RCC 7860 (cell line): ENCODE measurements around the gene SCN4B.
"Not testable (repeated sequence)": the region's sequence is repeated elsewhere in the genome, so short reads cannot be mapped to it uniquely, and the experiment has no call there.

ENCODE experiments used
- DNase-seq: peaks from one replicate; pipeline ENCODE4 v3.0.0-alpha.2; 2015; ENCODE audit warnings: low spot score
- FAIRE-seq: peaks from 2 replicates; lab custom pipeline; 2012; peaks lifted over from hg19 to GRCh38; lab: Jason Lieb, UNC

Gene SCN4B, protein sequence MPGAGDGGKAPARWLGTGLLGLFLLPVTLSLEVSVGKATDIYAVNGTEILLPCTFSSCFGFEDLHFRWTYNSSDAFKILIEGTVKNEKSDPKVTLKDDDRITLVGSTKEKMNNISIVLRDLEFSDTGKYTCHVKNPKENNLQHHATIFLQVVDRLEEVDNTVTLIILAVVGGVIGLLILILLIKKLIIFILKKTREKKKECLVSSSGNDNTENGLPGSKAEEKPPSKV

DNA sequence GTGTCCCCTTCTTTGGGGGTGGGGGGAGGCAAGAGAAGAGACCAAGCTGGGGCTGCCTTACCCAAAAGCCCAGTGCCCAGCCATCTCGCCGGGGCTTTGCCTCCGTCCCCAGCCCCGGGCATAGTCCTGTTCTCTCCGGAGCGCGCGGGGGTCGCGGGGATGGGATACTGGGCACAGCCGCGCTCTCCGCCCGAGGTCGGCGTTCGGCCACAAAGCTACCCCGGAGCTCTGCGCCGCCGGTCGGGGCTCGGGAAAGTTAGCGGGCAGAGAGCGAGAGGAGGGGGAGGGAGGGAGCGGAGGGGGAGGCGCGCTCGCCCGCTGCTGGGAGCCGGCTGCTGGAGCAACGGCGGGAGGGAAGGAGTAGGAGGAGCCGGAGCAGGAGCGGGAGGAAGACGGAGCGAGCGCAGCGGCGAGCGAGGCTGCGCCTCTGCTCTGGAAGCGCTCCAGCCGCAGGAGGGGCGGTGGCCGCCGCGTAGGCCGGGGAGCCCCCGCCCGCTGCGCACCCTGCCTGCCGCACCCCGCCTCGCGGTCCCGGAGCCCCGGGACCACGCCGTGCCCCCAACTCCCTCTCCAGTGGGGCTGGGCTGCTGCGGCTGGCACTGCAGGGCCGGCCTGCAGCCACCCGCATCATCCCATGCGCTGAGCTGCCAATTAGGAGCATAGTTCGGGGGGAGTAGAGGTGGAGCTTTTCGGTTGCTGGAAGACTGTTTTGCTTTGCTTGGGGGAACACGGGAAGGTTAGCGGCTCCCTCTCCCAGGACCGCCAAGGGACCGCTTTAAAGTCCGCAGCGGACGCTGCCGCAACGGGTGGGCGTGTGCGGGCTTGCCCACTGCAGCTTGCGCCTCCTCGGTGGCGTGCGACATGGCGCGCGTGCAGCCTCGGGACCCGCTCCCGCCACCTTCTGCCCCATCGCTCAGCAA, at the start of gene SCN4B:
TSS of gene SCN4B (minus strand) at position 272 of the 920 bp plus-strand sequence. CDS start at position 122, 150 bp downstream.
- no peak for DNase-seq
- no peak for FAIRE-seq

DNA sequence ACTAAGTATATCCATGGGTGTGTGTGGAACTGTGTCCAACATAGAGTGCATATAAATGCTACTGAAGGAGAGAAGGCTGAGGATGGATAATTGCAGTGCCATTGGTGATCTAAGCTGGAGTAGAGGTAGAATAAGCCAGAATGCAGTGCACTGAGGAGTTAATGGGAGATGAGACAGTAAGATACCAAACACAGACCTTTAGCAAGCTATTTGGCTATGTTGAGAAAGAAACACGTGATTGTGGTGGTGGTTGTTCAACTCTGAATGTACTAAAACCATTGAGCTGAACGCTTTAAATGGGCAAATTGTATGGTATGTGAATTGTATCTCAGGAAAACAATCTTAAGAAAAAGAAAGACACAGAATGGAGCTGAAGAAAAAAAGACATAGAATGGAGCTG, 49.3 kb upstream of the SCN4B start:
- no peak for FAIRE-seq

DNA sequence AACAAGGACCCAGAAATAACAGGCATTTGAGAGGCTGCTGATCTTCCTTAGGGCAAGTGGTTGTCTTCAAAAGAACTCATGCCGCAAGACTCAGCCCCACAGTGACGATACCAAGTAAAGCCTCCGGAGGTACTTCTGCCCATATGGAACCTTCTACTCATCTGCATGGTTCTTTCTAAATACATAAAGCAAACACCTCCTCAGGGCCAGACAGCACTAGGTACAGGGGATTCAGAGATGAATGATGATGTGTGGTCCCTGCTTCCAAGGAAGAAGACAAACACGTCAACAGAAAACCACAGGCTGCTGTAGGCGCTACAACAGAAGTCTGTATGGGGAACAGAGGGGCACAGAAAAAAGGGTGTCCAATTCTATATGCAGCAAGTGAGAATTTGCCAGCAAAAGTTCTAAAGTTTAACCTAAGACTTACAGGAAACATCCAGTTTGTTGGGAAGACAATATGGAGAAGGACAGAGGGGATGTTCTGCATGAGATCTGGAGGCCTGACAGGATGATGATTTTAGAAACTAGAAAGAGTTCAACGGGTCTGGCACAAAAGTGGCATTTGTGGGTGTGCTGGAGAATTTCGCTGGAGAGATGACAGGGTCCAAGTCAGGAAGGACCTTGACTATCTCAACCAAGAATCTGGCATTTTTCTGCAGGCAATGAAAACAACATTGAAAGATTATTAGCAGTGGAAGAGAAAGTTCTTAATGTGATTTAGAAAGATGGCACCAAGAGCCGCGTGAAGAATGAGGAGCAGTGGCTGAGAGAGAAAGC, 48.5 kb upstream of the SCN4B start:
- DNase-seq (no peak), FAIRE-seq (no peak)

More for the DNA sequence above, 49.3 kb upstream of the SCN4B start:
- no peak for DNase-seq

DNA sequence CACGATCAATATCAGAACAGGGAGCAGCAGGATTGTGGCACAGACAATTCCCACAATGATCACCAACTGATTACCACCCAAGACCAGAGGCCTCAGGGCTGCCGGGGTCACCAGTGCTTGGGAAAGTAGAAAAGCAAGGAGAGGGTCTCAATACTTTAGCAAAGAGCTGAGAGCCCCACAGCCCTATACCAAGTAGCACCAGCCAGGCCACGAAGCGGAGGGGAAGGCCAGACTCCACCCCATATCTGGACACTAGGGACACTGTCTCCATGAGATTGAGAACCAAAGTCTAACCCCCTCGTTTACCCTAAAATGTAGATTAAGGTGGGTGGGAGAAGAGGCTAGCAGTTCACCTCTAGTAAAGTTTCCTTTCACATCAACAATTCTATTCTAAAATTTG, 47.9 kb upstream of the SCN4B start:
- FAIRE-seq (no peak), DNase-seq (no peak)

DNA sequence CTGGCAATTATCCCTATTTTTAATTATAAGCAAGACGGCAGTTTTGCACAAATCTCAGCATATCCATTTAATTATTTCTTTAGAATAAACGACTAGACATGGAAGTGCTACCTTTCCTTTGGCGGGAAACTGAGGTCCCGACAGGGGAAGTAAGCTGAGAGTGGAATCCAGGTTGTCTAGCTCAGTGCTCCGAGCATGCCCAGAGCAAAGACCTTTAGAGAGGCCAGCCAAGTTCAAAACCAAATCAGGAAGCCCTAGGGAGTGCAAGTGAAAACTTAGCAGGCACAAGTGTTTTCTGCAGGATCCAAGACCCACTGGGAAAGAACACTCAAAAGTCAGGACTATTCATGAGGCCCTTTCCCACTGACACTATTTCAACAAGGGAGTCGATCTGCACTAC, 46.5 kb upstream of the SCN4B start:
- no peak for FAIRE-seq
- no peak for DNase-seq

DNA sequence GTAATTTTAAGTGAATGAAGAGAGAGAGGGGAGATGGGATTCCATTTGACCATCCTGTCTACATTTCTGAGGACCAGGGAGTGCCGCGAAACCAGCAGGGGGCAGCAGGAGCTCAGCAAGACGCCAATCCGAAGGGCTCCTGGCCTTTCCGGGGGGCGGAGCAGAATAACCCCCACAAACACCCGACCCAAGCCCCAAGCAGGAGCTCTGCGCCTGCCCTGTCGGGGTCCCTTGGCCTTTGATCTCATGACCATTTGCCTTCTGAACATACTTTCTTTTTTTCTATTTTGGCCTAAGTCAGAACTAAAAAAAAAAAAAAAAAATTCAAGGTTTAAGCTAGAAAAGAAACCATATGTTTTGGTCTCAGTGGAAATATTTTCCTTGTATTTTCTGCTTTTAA, 45.7 kb upstream of the SCN4B start:
- DNase-seq (peak; percentile 8), FAIRE-seq (no peak)

DNA sequence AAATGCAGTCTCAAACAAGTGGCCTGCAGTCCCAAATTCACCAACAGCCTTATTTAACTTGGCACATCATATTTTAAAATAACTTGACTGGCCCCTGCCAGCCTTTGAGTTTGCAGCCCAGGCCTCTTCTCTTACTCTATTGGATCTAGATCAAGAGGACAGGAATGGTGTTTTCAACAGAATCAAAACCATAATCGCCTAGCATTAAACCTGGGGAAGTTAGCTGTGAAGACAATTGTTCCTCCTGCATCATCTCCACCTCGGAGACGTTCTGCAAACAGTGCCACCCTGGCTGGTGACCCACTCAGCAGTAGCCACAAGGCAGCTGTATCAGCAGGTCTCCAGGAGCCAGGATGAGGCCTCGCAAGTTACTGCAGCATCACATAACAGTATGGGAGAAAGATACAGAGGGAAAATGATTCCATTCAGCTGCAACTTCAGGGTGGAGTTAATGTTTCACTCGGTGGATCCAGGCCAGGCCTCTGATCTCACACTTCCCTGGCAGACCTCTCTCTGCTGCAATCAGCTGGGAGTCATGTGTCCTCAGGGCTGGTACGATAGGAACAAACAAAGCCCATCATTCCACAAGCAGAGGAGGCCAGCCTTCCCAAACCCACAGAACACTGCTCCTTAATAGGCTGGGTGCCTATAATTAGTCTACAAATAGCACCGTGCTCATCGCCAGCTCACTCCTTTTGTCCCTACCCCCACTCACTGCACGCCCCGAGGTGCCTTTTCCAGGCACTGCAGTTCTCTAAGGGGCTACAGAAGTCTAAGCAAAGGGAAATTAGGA, 42.4 kb upstream of the SCN4B start:
- DNase-seq (peak; percentile 69), FAIRE-seq (peak; percentile 62)

DNA sequence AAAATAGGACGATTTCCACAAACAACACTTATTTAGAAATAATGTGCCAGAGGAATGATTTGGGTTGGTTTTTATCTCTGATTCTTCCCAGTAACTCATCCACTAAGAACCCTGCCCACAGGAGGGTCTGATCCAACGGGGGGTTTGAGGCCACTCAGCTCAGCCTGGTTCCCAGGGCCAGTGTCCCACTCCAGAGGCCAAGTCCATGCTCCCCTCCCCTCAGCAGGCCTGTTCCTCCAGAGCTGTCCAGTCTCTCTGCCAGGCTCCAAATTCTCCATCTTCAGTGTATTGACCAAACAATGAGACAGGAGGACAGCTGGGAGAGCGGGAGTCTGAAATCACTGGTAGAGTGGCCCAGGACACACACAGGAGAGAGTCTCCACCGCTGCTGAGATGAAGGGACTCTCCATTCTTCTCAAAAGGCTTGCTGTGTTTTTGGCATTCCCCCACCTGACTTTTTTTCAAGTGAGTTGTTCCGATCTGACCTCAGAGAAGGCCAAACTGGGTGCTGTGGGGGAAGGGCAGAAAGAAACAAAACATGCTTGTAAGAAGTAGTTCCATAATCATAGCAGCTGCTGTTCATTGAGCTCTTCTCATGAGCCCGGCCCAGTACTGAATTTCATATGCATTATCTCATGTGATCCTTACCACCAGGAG, 41.4 kb upstream of the SCN4B start:
- FAIRE-seq (no peak), DNase-seq (no peak)

DNA sequence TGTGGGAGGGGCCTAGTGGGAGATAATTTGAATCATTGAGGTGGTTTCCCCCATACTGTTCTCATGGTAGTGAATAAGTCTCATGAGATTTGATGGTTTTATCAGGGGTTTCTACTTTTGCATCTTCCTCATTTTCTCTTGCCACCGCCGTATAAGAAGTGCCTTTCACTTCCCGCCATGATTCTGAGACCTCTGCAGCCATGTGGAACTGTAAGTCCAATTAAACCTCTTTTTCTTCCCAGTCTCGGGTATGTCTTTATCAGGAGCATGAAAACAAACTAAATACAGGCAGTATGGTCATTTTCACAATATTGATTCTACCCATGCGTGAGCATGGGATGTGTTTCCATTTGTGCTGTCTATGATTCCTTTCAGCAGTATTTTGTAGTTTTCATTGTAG, 40.2 kb upstream of the SCN4B start:
- FAIRE-seq, DNase-seq: not testable (repeated sequence)

DNA sequence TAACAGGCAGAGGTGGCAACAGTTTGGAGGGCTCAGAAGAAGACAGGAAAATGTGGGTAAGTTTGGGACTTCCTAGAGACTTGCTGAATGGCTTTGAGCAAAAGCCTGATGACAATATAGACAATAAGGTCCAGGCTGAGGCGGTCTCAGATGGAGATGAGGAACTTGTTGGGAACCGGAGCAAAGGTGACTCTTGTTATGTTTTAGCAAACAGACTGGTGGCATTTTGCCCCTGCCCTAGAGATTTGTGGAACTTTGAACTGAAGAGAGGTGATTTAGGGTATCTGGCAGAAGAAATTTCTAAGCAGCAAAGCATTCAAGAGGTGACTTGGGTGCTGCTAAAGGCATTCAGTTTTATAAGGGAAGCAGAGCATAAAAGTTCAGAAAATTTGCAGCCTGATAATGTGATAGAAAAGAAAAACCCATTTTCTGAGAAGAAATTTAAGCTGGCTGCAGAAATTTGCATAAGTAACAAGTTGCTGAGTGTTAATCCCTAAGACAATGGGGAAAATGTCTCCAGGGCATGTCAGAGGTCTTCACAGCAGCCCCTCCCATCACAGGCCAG, 38.4 kb upstream of the SCN4B start:
- not testable (repeated sequence) for FAIRE-seq, DNase-seq

DNA sequence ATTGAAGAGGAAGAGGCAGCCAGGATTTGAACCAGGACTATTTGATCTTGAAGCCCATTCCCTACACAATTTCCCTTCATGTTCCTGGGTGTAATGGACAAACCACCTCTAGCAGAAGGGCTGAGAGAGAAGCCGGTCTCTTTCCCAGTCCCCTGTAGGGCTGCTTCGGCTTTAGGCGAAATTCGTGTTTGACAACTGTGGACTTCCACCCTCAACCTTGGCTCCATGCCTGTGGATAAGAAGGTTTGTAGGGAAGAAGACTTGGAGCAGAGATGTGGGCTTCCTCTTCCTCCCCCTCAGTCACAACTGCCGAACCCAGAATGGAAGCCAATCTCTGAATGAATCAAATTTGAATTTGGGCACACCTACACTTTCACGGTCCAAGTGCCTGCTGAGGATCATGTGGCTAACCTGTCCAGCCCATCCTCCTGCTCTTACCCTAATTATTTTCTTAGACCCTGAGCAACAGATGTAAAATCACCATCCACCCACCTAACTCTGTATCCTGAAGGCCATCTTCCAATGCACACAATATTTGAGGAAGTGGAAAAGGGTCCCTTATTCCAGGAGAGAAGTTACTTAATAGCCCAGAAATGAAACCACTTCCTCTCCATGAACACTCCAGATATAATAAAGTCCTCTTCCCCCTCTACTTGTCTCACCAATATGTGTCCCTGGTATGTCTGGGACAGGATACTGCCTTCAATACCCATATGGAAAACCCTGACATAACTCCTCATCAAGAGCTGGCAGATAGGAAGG, 33.9 kb upstream of the SCN4B start:
- FAIRE-seq (no peak), DNase-seq (no peak)

DNA sequence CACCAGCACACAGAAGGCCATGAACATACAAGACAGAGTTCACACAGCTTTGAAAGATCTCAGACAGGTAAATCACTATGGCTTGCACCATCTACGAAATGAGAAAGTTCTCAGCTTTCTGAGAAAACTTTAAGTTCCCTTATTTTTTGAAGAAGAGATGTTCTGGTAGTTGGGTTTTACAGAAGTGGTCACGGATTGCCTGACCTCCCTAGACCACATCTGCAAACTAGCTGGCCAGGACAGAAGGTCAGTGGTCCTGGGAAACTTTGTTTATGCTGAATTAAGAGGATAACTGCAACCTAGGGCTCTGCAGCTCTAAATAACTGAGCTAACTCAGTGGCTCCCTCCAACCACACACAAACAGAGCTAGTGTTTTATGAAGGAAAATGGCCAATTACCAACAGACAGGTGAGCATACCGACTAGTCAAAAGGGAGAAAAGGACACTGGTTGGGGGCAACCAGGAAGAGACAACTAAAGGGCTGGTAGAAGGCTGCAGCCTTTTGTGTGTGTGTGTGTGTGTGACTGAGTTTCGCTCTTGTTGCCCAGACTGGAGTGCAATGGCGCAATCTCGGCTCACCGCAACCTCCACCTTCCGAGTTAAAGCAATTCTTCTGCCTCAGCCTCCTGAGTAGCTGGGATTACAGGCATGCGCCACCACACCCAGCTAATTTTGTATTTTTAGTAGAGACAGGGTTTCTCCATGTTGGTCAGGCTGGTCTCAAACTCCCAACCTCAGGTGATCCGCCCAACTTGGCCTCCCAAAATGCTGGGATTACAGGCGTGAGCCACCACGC, 32.4 kb upstream of the SCN4B start:
- no peak for DNase-seq

DNA sequence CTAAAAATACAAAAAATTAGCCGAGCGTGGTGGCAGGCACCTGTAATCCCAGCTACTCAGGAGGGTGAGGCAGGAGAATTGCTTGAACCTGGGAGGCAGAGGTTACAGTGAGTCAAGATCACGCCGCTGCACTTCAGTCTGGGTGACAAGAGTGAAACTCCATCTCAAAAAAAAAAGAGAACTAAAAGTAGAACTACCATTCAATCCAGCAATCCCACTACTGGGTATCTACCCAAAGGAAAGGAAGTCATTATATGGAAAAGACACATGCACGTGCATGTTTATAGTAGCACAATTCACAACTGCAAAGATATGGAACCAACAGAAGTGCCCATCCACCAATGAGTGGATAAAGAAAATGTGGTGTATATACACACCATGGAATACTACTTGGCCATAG, 31.1 kb upstream of the SCN4B start:
- not testable (repeated sequence) for DNase-seq, FAIRE-seq

More for the DNA sequence above, 32.4 kb upstream of the SCN4B start:
- no peak for FAIRE-seq

DNA sequence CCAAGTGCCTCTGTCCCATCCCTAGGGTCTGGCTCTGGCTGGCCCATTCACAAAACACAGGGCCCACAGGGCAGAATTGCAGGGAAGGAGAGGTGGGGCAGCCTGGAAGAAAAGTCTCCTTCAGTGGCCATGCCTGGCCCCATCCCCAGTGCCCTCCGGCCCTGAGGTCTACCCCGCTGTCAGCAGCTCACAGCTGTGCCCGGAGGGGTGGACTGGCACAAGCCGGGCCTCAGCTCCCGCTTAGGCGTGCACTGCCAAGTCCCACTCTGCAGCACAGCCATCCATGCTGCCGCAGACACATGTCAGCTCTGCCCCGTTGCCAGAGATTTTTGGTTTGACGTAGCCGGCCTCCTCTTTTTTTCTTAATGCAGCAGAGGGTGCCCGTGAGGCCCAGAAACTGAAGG, 27.7 kb upstream of the SCN4B start:
- DNase-seq (no peak), FAIRE-seq (no peak)

DNA sequence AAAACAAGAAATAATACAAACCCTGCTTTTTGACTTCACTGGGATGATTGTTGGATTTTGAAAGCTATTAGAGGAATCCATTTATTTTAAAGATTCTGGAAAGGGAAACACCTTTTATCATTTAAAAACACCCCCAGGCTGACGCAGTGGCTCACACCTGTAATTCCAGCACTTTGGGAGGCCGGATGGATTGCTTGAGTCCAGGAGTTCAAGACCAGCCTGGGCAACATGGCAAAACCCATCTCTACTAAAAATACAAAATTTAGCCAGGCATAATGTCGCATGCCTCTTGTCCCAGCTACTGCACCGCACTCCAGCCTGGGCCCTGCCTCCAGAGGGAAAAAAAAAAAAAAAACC, 24.1 kb upstream of the SCN4B start:
- no peak for DNase-seq
- no peak for FAIRE-seq

DNA sequence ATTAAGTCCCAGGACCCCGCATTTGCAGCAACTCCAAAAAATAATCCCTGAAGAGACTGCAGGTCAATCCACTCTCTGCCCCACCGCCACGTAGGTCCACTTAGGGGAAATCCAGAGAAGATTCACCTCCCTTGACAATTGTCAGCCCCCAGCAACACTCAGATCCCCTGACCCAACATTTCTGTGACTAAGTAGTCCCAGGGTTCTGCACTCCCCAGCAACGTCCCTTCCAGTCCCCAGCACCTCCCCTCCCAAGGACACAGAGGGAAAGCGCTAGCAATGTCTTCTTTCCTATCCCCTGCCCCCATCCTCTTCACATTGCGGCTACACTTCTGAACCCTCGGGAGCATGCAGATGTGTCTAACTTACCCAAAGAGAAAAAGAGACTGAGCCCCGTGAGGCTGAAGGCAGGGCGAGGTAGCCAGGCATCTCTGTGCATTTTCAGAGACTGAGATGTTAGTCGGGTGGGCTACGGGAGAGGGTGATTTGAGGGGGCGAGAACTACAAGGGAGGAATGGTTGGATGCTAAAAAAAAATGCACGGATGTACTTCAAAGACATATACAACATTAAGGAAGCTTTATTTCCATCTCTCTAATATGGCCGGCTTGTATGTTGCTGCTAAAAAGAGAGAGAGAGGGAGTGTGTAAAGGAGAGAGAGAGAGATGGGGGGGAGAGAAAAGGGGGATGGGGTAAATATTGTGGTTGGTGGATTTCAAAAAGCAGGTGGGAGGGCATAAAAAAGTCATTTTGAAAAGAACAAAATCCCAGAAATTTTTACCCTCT, 23.6 kb upstream of the SCN4B start, which contains the start of gene SCN2B:
TSS of gene SCN2B (minus strand) at position 647 of the 785 bp plus-strand sequence. CDS start at position 439, 208 bp downstream.
- DNase-seq (no peak), FAIRE-seq (no peak)
